NCI-H1092 (cell line): ENCODE data around the gene PAK4.
"Not testable (repeated sequence)": the region's sequence is repeated elsewhere in the genome, so short reads cannot be mapped to it uniquely, and the experiment has no call there.

Experiments used
- DNase-seq: peaks from one replicate; lab custom pipeline; 2025; lab: John Stamatoyannopoulos, UW

Gene PAK4

DNA sequence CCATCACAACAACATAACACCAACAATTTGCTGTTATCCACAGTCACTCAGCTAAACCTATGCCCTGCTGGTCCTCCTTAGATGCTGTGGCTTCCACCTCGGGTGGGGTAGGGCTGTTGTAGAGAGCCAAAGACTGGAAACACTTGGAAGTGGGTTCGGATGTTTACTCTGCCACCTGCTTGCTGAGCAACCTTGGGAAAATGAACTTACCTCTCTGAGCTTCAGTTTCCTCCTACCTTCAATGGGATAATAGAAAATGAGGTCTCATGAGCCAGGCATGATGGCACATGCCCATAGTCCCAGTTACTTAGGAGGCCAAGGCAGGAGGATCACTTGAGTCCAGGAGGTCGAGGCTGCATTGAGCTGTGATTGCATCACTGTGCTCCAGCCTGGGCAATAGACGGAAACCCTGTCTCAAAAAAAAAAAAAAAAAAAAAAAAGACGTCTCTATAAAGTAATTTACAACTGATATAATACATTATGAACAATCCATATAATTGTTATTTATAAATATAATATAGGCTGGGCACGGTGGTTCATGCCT is 81.8 kb downstream of the PAK4 start:
- no peak for DNase-seq

- DNase-seq: no peak
Measured at GRCh38 chr19:39208175-39208795, 82.7 kb downstream of the PAK4 start.

- DNase-seq: no peak
Measured at GRCh38 chr19:39209196-39209595, 83.6 kb downstream of the PAK4 start.

GRCh38 chr19:39211731-39212374 is 86.3 kb downstream of the PAK4 start:
- no peak for DNase-seq

GRCh38 chr19:39212375-39212742 is 86.8 kb downstream of the PAK4 start:
- no peak for DNase-seq

GRCh38 chr19:39215323-39215722 is 89.7 kb downstream of the PAK4 start:
- DNase-seq: not testable (repeated sequence)

- no peak for DNase-seq
Measured at GRCh38 chr19:39217094-39217493, 91.5 kb downstream of the PAK4 start.

DNA sequence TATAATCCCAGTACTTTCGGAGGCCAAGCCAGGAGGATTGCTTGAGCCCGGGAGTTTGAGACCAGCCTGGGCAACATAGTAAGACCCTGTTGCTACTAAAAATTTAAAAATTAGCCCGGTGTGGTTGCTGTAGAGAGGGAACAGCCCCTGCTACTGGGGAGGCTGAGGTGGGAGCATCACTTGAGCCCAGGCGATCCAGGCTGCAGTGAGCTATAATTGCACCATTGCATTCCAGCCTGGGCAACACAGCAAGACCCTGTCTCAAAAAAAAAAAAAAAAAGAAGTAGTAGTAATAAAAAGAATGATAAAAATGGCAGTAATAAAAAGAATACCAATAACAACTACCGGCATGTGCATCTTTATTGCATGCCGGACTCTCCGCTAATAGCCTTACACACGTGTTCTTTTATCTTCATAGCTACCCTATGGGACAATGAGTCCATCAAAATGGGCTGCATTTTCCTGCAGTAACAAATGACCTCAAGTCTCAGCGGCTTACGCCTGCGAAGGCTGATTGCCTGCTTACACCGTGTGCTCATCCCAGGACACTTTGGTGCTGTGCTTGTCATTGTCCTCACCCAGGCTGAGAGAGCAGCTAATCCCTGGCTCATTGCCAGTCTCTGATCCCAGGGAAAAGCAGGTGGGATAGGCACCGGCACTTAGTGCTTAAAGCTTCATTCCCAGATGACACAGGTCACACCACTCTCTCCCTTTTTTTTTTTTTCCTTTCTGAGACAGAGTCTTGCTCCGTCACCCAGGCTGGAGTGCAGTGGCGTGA is 92.8 kb downstream of the PAK4 start:
- no peak for DNase-seq

GRCh38 chr19:39219108-39219507 is 93.5 kb downstream of the PAK4 start:
- not testable (repeated sequence) for DNase-seq

DNA sequence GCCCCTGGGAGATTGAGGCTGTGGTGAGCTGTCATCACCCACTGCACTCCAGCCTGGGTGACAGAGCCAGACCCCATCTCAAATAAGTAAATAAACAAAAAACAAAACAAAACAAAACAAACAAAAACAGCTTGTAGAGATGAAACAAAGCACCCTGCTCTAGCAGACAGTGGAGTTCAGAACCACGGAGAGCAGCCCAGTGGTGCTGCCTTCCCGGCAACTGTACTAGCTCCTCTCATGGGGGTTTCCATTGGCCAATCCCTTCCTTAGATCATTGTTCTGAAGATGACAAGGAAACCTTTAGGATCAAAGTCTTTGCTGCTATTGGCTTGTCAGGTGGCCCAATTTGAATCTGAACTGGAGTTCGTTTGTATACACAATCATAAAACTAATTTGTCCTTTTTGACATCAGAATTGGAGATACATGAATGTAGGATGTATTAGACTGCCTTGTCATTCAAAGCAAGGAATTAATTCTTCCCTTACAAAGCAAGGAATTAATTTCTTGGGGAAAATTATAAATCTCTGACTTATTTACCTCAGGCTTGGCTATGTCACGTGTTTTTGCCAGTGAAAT is 98.2 kb downstream of the PAK4 start:
- DNase-seq: no peak

- DNase-seq: no peak
Measured at GRCh38 chr19:39224910-39225309, 99.3 kb downstream of the PAK4 start.
